HT1080 (cell line): ENCODE data around the gene TNRC6B. TPM values are rescaled to one million over a fixed set of nuclear protein-coding genes. Genes with fewer than 3 reads are reported as not detected.
"Not testable (repeated sequence)": the region's sequence is repeated elsewhere in the genome, so short reads cannot be mapped to it uniquely, and the experiment has no call there.

ENCODE experiments used
- DNase-seq: peaks from one replicate; pipeline ENCODE4 v3.0.0-alpha.2; 2015; ENCODE audit warnings: low read depth
- total RNA-seq: library from RNA; depleted of rRNA; stranded (reverse); fragments of >200 nt; shearing (Covaris generic); gene quantifications from 2 replicates; pipeline ENCODE4 v1.2.3, GENCODE V29; 2014; rRNA removed

TNRC6B gene
- total RNA-seq, 1 experiment from 2014 or later, result 19.3 TPM

GRCh38 chr22:40361100-40361499 is 183.4 kb downstream of the TNRC6B start:
- no peak for DNase-seq

GRCh38 chr22:40363059-40363458 is 185.3 kb downstream of the TNRC6B start:
- no peak for DNase-seq

- no peak for DNase-seq
These were observed 186.7 kb downstream of the TNRC6B start for GRCh38 chr22:40364431-40364830.

GRCh38 chr22:40366068-40366467 is 188.3 kb downstream of the TNRC6B start:
- DNase-seq, result no peak

GRCh38 chr22:40367342-40367741 is 189.6 kb downstream of the TNRC6B start:
- DNase-seq, result no peak

- no peak for DNase-seq
These were observed 190.3 kb downstream of the TNRC6B start for GRCh38 chr22:40368016-40368415.

GRCh38 chr22:40368836-40369235 is 191.1 kb downstream of the TNRC6B start:
- no peak for DNase-seq

- DNase-seq, result no peak
These were observed 196.8 kb downstream of the TNRC6B start for GRCh38 chr22:40374567-40374966.

- no peak for DNase-seq
These were observed 198.4 kb downstream of the TNRC6B start for GRCh38 chr22:40376149-40376548.

GRCh38 chr22:40377931-40378330 is 200.2 kb downstream of the TNRC6B start:
- DNase-seq, result no peak

- not testable (repeated sequence) for DNase-seq
These were observed 200.7 kb downstream of the TNRC6B start for GRCh38 chr22:40378448-40378847.

- DNase-seq, result no peak
These were observed 203.7 kb downstream of the TNRC6B start for GRCh38 chr22:40381461-40381860.

GRCh38 chr22:40383905-40384304 is 206.2 kb downstream of the TNRC6B start:
- DNase-seq, result peak; percentile 64

- no peak for DNase-seq
These were observed 207.5 kb downstream of the TNRC6B start for GRCh38 chr22:40385036-40385782.

Other genes with a start within 250 kb of the TNRC6B start
- not detected in 2 replicates for gene TMA7B, start 217.5 kb upstream of the TNRC6B start, total RNA-seq
- gene FAM83F, start 183.0 kb upstream of the TNRC6B start, total RNA-seq, result 0.03 TPM in 2 replicates
- 195 and 211 TPM in 2 replicates for gene ADSL, start 168.6 kb downstream of the TNRC6B start, total RNA-seq
- gene SGSM3, start 192.7 kb downstream of the TNRC6B start, total RNA-seq, result 31.2 and 44.8 TPM in 2 replicates